ENCODE measurements around the gene CUX1.

DNA sequence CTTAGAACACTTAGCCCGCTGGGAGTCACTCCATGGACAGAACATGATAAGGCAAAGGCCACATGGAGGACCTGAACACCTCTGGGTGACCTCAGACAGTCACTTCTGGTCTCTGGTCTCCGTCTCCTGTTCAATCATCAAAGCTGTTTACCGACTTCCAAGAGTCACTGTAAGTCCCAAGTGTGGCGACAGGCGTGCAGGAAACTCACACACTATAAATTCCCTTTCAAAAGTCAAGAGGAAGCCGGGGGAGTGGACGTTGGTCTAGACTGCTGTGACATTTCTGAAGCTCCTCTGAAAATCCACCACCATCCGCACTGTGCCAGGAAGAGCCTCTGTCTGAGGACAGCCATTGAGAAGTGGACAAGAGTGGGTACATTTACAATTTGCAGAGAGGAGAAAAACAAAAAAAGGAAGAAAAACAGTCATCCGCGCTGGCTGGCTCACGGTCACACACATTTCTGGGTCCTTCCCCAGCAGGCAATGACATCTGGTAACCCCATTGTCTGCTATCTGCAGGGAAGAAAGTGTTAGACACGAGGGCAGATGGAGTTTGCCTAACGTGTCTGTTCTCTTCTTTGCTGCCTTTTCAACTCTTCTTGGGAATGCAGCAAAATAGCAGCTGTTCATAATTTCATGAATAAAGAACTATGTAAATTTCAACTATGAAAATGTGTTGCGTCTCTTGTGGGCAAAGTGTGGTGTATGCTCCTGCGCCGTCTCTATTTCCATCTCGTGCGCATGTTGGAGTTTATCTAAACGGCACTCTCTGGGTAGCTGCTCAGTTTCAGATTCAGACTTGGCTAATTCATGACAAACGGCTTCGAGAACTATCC lies 32.9 kb upstream of the CUX1 start:
- TF ChIP-seq, protein P1, sequence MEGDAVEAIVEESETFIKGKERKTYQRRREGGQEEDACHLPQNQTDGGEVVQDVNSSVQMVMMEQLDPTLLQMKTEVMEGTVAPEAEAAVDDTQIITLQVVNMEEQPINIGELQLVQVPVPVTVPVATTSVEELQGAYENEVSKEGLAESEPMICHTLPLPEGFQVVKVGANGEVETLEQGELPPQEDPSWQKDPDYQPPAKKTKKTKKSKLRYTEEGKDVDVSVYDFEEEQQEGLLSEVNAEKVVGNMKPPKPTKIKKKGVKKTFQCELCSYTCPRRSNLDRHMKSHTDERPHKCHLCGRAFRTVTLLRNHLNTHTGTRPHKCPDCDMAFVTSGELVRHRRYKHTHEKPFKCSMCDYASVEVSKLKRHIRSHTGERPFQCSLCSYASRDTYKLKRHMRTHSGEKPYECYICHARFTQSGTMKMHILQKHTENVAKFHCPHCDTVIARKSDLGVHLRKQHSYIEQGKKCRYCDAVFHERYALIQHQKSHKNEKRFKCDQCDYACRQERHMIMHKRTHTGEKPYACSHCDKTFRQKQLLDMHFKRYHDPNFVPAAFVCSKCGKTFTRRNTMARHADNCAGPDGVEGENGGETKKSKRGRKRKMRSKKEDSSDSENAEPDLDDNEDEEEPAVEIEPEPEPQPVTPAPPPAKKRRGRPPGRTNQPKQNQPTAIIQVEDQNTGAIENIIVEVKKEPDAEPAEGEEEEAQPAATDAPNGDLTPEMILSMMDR (conservative IDR thresholded peaks at IDR 0.05 in 1 of 2, IDR thresholded peaks at IDR 0.05 in 1 of 2; ENCODE audit: low read depth in 1 of 2, low read length in 2 of 2), result no peak
- no peak for TF ChIP-seq EZH2 (IDR thresholded peaks at IDR 0.05; ENCODE audit: low read length, missing control alignments)

All from fibroblast of lung (primary cell).